Ovary (tissue), 9 donors: ENCODE measurements around the gene HOXA13. TPM values are rescaled to one million over a fixed set of nuclear protein-coding genes. Genes with fewer than 3 reads are reported as not detected.

Experiments
- DNase-seq, 5 donors: peaks; one replicate each; pipeline ENCODE4 v3.0.0-alpha.2; 2019 to 2020
- H3K27ac ChIP-seq, 2 donors: fragments of 200-600 bp; one replicate each; pipeline versions ENCODE4 v1.5.1 to v1.8.0; 2019 to 2022
- H3K27me3 ChIP-seq: fragments of 200-600 bp; one replicate; pipeline ENCODE4 v1.8.0; 2022
- H3K36me3 ChIP-seq: fragments of 200-600 bp; sonication (generic); one replicate; pipeline ENCODE4 v1.5.1; 2019
- H3K4me1 ChIP-seq: one replicate; pipeline ENCODE4 v1.8.1; 2013; ENCODE audit warnings: mild to moderate bottlenecking, moderate library complexity; ENCODE audit not compliant: insufficient read depth
- H3K4me3 ChIP-seq: fragments of 200-600 bp; sonication (generic); one replicate; pipeline ENCODE4 v1.5.1; 2017
- H3K9me3 ChIP-seq, 2 donors: fragments of 200-600 bp in 1 of 2; sonication (generic) in 1 of 2; one replicate each; pipeline versions ENCODE4 v1.5.1 to v1.8.1; 2013 to 2019; ENCODE audit warnings: mild to moderate bottlenecking in 1 of 2, moderate library complexity in 1 of 2
- EP300 ChIP-seq: sonication (generic); formaldehyde crosslinking; IDR thresholded peaks from one replicate; pipeline ENCODE4 v1.6.1; 2017; ENCODE audit warnings: antibody characterized with exemption
- POLR2A ChIP-seq: fragments of 450-650 bp; IDR thresholded peaks from one replicate; pipeline ENCODE4 v1.6.1; 2017; ENCODE audit warnings: antibody characterized with exemption, mild to moderate bottlenecking, moderate library complexity
- WGBS, 3 donors: extraction: QIAGEN DNeasy Blood & Tissue Kit in 1 of 3; methylation state at CpG; one replicate each; pipeline versions ENCODE4 v1.1.5 to v1.1.7; 2013 to 2017; 5-methylcytosine and 5-hydroxymethylcytosine counted together
- intact Hi-C, 4 donors: fragments of 100-400 bp; cut with DNase I; formaldehyde crosslinking; loops; one replicate each; pipeline versions ENCODE4 v1.11.0 to v1.15.1; 2022 to 2023
- polyA plus RNA-seq, 2 donors: library from polyadenylated mRNA; stranded (reverse); fragments of 200-250 nt in 1 of 2; fragments of 350-450 nt in 1 of 2; fragmentation: Illumina TruSeq in 1 of 2; extraction: RNeasy Lipid Tissue Mini Kit (QIAGEN cat#74804) in 1 of 2; gene quantifications; one replicate each; pipeline ENCODE4 v1.2.3, GENCODE V29; 2013 to 2014
- total RNA-seq, 7 donors: library from RNA; depleted of rRNA in 2 of 7; stranded (reverse); fragments of >200 nt in 2 of 7; fragmentation: NEBNext Ultra II Directional in 3 of 7; extraction: Animal tissue kit (Norgen Biotek cat#: 25700) in 3 of 7; gene quantifications; one replicate each; pipeline versions ENCODE4 v1.1.0 to v1.2.4, GENCODE V29; 2016 to 2023
- TF ChIP-seq, protein P1 (sequence below), 3 donors: fragments of 450-650 bp in 2 of 3; fragments of 200-600 bp in 1 of 3; IDR thresholded peaks; one replicate each; pipeline versions ENCODE4 v1.5.1 to v1.8.0; 2016 to 2022; ENCODE audit warnings: antibody characterized with exemption in 3 of 3, mild to moderate bottlenecking in 1 of 3
- donor health status: DM: no; HTN: no; CAD: no; lungs with moderate emphysema.
- donor health status: DM: no; HTN: no; CAD: no.
- donor health status: Bipolar disorder and iron deficiency.
- donor health status: DM: yes; HTN: yes; CAD: no.
- donor health status: DM: no; HTN: no; CAD: no.
- donor health status: DM: yes; HTN: yes; CAD: no.

Gene HOXA13
- total and polyA plus RNA-seq, 9 donors, result 0.07 TPM; not detected in 8

DNA sequence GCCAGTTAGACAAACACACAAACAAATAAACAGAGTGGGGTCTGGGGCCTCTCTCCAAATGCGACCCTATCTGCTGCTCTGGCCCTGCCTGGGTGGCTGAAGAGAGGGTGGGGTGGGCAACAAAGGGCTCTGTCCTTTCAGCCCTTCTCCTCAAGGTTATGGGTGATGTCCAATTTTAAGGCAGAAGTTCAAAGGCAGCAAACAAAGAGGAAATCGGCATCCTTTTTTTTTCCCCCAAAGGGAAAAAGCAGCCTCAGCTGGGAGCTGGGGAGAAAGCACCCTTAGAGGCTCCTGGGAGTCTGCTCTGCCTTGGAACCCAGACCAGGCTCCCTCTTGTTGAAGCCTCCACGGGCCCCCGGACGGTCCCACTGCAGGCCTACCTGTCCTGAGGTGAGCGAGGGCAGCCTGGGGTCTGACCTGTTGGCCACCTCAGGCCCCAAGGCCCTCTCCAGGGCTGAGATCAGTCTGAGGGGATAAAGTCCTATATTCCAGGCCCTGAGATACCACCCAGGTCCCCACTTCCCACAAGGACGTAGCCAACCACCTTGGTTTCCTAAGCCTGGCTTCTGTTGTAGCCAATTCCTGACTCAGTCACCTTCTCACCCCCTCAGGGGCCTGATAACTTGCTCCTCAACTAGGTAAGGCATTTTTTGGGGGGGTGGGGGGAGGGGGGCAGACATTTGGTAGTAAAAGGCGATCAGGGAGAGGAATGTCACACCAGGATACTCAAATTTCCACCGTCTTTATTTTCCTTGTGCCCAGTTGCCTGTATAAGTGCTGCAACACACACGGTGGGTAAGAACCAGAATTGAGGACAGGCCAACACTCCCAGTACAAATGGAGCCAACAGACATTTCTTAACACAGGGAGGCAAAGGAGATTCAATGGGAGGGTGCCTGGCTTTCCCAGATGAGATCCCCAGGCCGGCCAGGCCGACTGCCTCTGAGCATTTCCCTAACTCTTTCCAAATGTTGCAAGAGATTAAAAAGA is 19.2 kb downstream of the HOXA13 start:
- Histone ChIP-seq H3K9me3 (no peaks in the 10 kb centered on the region), H3K4me3 (peak overlapping the region; percentile 53), H3K4me1 (peaks cover 2% of the 10 kb centered on the region), H3K27me3 (peaks cover 18% of the 10 kb centered on the region), H3K36me3 (no peaks in the 10 kb centered on the region), H3K27ac (no peak overlapping the region)
- peak in 1 of 5 donors; percentile 22 for DNase-seq
- WGBS, 3 donors, result 64 to 73% (median 66%) methylated on average over 12 of the region's 12 CpGs
- intact Hi-C loops, result loop anchor here in 1 of 4 donors (10.0 kb wide), 1 partner anchor 1316 kb away; no protein-coding TSS in a partner anchor
- TF ChIP-seq POLR2A (no peak), EP300 (no peak)
- TF ChIP-seq, protein P1, sequence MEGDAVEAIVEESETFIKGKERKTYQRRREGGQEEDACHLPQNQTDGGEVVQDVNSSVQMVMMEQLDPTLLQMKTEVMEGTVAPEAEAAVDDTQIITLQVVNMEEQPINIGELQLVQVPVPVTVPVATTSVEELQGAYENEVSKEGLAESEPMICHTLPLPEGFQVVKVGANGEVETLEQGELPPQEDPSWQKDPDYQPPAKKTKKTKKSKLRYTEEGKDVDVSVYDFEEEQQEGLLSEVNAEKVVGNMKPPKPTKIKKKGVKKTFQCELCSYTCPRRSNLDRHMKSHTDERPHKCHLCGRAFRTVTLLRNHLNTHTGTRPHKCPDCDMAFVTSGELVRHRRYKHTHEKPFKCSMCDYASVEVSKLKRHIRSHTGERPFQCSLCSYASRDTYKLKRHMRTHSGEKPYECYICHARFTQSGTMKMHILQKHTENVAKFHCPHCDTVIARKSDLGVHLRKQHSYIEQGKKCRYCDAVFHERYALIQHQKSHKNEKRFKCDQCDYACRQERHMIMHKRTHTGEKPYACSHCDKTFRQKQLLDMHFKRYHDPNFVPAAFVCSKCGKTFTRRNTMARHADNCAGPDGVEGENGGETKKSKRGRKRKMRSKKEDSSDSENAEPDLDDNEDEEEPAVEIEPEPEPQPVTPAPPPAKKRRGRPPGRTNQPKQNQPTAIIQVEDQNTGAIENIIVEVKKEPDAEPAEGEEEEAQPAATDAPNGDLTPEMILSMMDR (IDR thresholded peaks at IDR 0.05), result no peak

DNA sequence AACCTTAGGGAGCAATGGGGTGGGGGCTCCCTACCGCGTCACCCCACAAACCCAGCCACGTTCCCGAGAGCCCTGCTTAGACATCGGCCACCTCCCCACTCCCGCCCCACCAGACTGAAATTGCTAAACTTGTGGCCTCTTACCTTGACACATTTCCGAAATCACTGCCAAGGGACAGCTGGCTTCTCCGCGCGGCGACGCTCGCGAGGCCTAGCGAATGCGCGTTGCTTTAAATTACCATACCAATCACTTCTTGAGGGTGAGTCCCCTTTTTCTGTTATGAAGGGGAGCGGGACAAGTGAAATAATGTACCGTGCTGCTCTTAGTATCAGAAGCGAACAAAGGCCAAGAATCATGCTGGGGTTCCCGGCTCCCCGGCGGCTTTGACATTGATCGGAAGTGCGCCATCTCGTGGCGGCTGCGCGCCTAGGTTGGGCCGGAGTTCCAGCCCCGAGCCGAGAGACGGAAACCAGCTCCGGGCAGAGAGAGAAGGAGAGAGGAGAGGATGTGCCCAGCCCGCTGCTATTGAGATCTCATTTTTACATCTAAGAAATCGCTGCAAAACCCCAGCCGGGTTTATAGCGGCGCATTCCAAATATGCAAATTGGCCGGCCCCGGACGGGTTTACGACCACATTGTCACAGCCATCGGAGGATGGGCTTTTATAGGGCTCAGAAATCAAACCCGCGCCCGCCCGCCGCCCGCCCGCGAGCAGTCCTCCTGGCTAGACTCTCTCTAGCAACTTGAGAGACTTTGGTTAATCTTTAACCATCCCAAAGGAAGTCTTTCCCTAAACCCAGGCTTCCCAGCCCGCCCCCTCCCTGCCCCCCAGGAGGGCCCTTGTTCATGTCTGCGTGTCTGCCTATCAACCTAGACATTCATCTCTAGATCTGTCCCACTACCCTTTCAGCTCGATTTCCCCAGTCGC is 20.1 kb downstream of the HOXA13 start:
- TF ChIP-seq, protein P1 (IDR thresholded peaks at IDR 0.05), result peak in 1 of 3 donors; percentile 19
- TF ChIP-seq EP300, result no peak
- peaks cover 14% of the 10 kb centered on the region for H3K27me3 ChIP-seq
- peaks cover 2% of the 10 kb centered on the region for H3K4me1 ChIP-seq
- H3K27ac ChIP-seq, result no peak overlapping the region
- H3K36me3 ChIP-seq, result no peaks in the 10 kb centered on the region
- WGBS, 3 donors, result 7 to 14% (median 7%) methylated on average over 56 of the region's 56 CpGs
- DNase-seq, result peak in 1 of 5 donors; percentile 72
- intact Hi-C loops, result loop anchor here in 1 of 4 donors (10.0 kb wide), 1 partner anchor 1315 kb away; no protein-coding TSS in a partner anchor
- no peaks in the 10 kb centered on the region for H3K9me3 ChIP-seq
- peak overlapping the region; percentile 53 for H3K4me3 ChIP-seq

DNA sequence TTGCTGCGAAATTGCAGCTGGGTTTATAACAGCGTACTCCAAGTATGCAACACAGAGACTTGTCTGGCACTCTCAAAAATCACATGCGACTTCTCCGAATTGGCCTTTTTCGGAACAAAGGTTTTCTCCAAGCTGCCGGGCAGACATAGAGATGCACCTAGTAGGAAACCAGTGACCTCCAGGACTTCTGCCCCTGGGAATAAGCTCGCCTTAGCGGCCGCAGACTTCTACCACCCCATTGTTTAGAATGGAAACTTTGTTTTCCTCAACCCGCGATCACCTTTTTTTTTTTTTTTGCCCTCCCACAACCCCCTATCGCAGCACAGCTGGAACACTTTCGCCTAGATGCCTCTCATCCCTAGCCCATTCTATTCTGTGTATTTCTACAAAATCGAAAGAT is 20.9 kb downstream of the HOXA13 start:
- peaks cover 14% of the 10 kb centered on the region for H3K27me3 ChIP-seq

More for the DNA sequence above, 20.9 kb downstream of the HOXA13 start:
- TF ChIP-seq, protein P1 (IDR thresholded peaks at IDR 0.05), result no peak
- TF ChIP-seq POLR2A (no peak), EP300 (no peak)
- DNase-seq, result peak in 1 of 5 donors; percentile 14
- intact Hi-C loops, result no loop called here
- no peaks in the 10 kb centered on the region for H3K36me3 ChIP-seq
- no peak overlapping the region for H3K27ac ChIP-seq
- 41 to 66% (median 45%) methylated on average over 14 of the region's 14 CpGs for WGBS, 3 donors
- peak overlapping the region; percentile 53 for H3K4me3 ChIP-seq
- peaks cover 1% of the 10 kb centered on the region for H3K4me1 ChIP-seq
- H3K9me3 ChIP-seq, result no peaks in the 10 kb centered on the region
